ENCODE data around the gene HSD17B12.

GRCh38 chr11:43706631-43707030 is 26.1 kb downstream of the HSD17B12 start:
- no peak for TF ChIP-seq EZH2 (IDR thresholded peaks at IDR 0.05)
- TF ChIP-seq CTCF (IDR thresholded peaks at IDR 0.05) = no peak

Data from neural progenitor cell (in vitro differentiated cells).